ENCODE results near the gene MEIOSIN.

The MEIOSIN gene

GRCh38 chr19:45770192-45771101 is 37.2 kb downstream of the MEIOSIN start:
- Histone ChIP-seq H3K27ac (peak overlapping the region; percentile 93 to 95), H3K4me3 (peak overlapping the region; percentile 87)
- DNase-seq (ENCODE audit: low spot score): peak; percentile 99
- TF ChIP-seq, protein P1, sequence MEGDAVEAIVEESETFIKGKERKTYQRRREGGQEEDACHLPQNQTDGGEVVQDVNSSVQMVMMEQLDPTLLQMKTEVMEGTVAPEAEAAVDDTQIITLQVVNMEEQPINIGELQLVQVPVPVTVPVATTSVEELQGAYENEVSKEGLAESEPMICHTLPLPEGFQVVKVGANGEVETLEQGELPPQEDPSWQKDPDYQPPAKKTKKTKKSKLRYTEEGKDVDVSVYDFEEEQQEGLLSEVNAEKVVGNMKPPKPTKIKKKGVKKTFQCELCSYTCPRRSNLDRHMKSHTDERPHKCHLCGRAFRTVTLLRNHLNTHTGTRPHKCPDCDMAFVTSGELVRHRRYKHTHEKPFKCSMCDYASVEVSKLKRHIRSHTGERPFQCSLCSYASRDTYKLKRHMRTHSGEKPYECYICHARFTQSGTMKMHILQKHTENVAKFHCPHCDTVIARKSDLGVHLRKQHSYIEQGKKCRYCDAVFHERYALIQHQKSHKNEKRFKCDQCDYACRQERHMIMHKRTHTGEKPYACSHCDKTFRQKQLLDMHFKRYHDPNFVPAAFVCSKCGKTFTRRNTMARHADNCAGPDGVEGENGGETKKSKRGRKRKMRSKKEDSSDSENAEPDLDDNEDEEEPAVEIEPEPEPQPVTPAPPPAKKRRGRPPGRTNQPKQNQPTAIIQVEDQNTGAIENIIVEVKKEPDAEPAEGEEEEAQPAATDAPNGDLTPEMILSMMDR (IDR thresholded peaks at IDR 0.05): peak; percentile 97

DNA sequence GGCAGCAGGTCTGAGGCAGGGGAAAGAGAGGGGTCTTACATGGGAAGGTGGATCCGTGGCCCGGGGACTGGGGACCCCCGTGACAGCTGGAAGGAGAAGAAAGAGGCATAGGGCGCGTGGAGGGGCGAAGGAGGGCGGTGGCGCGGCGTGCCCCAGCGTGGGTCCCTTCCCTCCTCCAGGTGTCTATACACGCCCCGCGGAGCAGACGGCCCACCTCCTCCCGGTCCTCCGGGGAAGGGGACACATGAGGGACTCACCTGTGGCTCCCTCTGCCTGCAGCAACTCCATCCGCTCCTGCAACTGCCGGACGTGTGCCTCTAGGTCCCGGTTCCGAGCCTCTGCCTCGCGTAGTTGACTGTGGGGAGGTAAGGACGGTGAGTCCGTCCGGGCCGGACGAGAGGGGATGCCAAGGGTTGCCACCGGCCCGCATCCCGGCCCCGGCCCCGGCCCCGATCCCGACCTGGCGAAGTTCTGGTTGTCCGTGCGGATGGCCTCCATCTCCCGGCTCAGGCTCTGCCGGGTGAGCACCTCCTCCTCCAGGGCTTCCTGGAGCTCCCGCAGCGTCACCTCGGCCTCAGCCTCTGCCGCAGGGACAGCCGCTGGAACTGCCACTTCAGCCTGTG is 38.2 kb downstream of the MEIOSIN start:
- Histone ChIP-seq H3K4me3 (peak overlapping the region; percentile 87), H3K27ac (peak overlapping the region; percentile 93 to 95)
- DNase-seq (ENCODE audit: low spot score): no peak
- TF ChIP-seq, protein P1 (IDR thresholded peaks at IDR 0.05): no peak

- no peak for DNase-seq (ENCODE audit: low spot score)
- TF ChIP-seq, protein P1 (IDR thresholded peaks at IDR 0.05): no peak
- H3K4me3 ChIP-seq: no peak overlapping the region
- H3K27ac ChIP-seq: peak overlapping the region in 1 of 2 donors; percentile 95
Observed at GRCh38 chr19:45772130-45772840, 39.0 kb downstream of the MEIOSIN start.

DNA sequence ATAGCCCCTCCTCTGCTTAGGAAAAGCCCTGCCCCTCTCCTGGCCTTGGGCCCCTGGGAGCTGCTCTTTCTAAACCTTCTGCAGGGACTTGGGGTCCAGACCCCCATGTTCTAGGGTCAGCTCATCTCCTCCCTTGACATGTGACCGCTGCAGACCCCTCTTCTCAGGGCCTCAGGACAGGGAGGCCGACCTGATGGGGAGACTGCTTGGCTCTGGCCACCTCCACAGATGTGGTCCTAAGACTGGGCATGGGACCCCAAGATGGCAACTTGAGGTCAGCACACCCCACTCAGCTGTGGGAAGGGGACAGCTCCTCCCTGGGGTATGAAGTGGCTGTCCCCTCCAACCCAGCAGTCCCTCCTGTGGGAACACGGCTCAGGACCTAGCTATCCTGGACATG is 39.7 kb downstream of the MEIOSIN start:
- TF ChIP-seq, protein P1 (IDR thresholded peaks at IDR 0.05): no peak
- H3K4me3 ChIP-seq: no peak overlapping the region
- peak overlapping the region in 1 of 2 donors; percentile 17 for H3K27ac ChIP-seq
- DNase-seq (ENCODE audit: low spot score): no peak

GRCh38 chr19:45773384-45773783 is 40.1 kb downstream of the MEIOSIN start:
- DNase-seq (ENCODE audit: low spot score): no peak
- Histone ChIP-seq H3K4me3 (no peak overlapping the region), H3K27ac (peak overlapping the region in 1 of 2 donors; percentile 17)
- TF ChIP-seq, protein P1 (IDR thresholded peaks at IDR 0.05): no peak

DNA sequence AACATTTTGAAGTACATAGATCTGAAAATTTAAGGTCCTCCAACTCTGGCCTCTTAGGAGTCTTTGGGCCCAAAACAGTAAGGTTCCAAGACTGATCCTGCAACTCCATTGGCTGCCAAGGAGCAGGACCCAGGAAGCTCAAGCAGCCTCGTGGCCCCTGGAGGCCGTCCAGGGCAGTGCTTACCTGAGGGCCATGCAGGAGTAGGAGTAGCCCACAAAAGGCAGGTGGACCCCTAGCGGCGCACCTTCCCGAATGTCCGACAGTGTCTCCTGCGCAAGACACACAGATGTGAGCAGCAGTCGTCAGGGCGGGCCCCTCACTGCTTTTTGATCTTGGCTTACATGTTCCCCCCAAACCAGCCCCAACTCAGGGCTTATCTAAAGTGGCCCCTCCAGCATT is 41.5 kb downstream of the MEIOSIN start:
- DNase-seq (ENCODE audit: low spot score): no peak
- Histone ChIP-seq H3K27ac (no peak overlapping the region), H3K4me3 (no peak overlapping the region)
- TF ChIP-seq, protein P1 (IDR thresholded peaks at IDR 0.05): no peak

Measured in coronary artery (tissue), 2 donors.